ENCODE results near the gene FBN1.

DNA sequence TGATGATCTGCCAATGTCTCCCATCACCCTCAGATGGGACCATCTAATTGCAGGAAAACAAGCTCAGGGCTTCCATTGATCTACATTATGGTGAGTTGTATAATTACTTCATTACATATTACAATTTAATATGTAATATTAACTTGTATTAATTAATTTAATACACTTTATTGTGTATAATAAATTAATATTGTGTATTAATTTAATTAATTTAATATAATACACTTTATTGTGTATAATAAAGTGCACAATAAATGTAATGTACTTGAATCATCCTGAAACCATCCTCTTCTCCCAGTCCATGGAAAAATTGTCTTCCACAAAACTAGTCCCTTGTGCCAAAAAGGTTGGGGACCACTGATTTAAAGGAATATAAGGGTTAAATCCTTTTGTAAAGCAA lies 123.4 kb downstream of the FBN1 start:
- TF ChIP-seq, protein P1, sequence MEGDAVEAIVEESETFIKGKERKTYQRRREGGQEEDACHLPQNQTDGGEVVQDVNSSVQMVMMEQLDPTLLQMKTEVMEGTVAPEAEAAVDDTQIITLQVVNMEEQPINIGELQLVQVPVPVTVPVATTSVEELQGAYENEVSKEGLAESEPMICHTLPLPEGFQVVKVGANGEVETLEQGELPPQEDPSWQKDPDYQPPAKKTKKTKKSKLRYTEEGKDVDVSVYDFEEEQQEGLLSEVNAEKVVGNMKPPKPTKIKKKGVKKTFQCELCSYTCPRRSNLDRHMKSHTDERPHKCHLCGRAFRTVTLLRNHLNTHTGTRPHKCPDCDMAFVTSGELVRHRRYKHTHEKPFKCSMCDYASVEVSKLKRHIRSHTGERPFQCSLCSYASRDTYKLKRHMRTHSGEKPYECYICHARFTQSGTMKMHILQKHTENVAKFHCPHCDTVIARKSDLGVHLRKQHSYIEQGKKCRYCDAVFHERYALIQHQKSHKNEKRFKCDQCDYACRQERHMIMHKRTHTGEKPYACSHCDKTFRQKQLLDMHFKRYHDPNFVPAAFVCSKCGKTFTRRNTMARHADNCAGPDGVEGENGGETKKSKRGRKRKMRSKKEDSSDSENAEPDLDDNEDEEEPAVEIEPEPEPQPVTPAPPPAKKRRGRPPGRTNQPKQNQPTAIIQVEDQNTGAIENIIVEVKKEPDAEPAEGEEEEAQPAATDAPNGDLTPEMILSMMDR (conservative IDR thresholded peaks at IDR 0.05) = no peak
- TF ChIP-seq ZFX (IDR thresholded peaks at IDR 0.05) = no peak

All from C4-2B (cell line).